ENCODE data around the gene KDM6B. TPM values are rescaled to one million over a fixed set of nuclear protein-coding genes. Genes with fewer than 3 reads are reported as not detected.

The KDM6B gene
- total RNA-seq, 1 donor from 2014 or later = 96.0 TPM

- Mint-ChIP-seq H3K9me3 (no peaks in the 10 kb centered on the region), H3K36me3 (ENCODE audit: low read depth) (no peaks in the 10 kb centered on the region), H3K27ac (no peak overlapping the region), H3K27me3 (ENCODE audit: low read depth) (peaks cover 9% of the 10 kb centered on the region), H3K4me3 (ENCODE audit: low read depth) (no peak overlapping the region), H3K4me1 (ENCODE audit: low read depth) (no peaks in the 10 kb centered on the region)
- intact Hi-C loops (cut with micrococcal nuclease) = no loop called here
- no peak for DNase-seq (ENCODE audit: low spot score)
Measured at GRCh38 chr17:7811251-7811650, 22.8 kb upstream of the KDM6B start.

DNA sequence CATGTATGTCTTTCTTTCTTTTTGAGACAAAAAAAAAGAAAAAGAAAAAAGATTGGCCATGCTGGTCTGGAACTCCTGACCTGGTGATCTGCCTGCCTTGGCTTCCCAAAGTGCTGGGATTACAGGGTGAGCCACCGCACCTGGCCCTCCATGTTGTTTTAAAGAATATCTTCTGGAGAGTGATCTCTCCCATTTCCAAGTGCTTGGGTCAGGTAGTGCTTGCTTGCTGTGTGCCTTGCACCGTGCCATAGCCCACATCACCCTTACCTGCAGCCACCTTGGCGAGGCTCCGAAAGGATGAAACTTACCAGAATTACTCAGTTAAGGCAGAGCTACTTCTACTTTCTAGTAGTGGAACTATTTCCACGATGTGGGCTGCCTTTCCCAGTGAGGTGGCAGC, 19.0 kb upstream of the KDM6B start:
- no peaks in the 10 kb centered on the region for H3K36me3 Mint-ChIP-seq (ENCODE audit: low read depth)
- H3K9me3 Mint-ChIP-seq = no peaks in the 10 kb centered on the region
- H3K27ac Mint-ChIP-seq = no peak overlapping the region
- intact Hi-C loops (cut with micrococcal nuclease) = no loop called here
- DNase-seq (ENCODE audit: low spot score) = no peak
- no peak overlapping the region for H3K4me3 Mint-ChIP-seq (ENCODE audit: low read depth)
- H3K27me3 Mint-ChIP-seq (ENCODE audit: low read depth) = peaks cover 2% of the 10 kb centered on the region
- no peaks in the 10 kb centered on the region for H3K4me1 Mint-ChIP-seq (ENCODE audit: low read depth)

GRCh38 chr17:7816926-7817642, 16.9 kb upstream of the KDM6B start:
- Mint-ChIP-seq H3K4me3 (ENCODE audit: low read depth) (no peak overlapping the region), H3K36me3 (ENCODE audit: low read depth) (no peaks in the 10 kb centered on the region), H3K9me3 (no peaks in the 10 kb centered on the region), H3K27ac (no peak overlapping the region), H3K4me1 (ENCODE audit: low read depth) (no peaks in the 10 kb centered on the region), H3K27me3 (ENCODE audit: low read depth) (no peaks in the 10 kb centered on the region)
- DNase-seq (ENCODE audit: low spot score) = no peak
- intact Hi-C loops (cut with micrococcal nuclease) = no loop called here

DNA sequence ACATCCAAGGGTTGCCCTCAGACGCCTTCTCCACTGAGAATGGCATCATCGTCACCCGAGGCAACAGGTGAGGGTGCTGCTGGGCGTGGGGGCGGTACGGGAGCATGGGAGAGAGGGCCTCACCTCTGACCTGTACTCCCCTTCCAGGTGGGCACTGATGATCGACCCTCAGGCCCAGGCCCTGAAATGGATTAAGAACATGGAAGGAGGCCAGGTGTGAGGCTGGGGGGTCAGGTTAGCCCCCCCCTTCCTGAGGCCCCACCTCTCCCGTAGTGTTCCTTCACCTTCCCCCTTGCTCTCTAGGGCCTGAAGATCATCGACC, 16.4 kb upstream of the KDM6B start:
- Mint-ChIP-seq H3K27me3 (ENCODE audit: low read depth) (no peaks in the 10 kb centered on the region), H3K27ac (no peak overlapping the region), H3K4me3 (ENCODE audit: low read depth) (no peak overlapping the region), H3K4me1 (ENCODE audit: low read depth) (no peaks in the 10 kb centered on the region), H3K36me3 (ENCODE audit: low read depth) (no peaks in the 10 kb centered on the region), H3K9me3 (no peaks in the 10 kb centered on the region)
- intact Hi-C loops (cut with micrococcal nuclease) = no loop called here
- no peak for DNase-seq (ENCODE audit: low spot score)

- intact Hi-C loops (cut with micrococcal nuclease) = no loop called here
- Mint-ChIP-seq H3K36me3 (ENCODE audit: low read depth) (no peaks in the 10 kb centered on the region), H3K4me3 (ENCODE audit: low read depth) (no peak overlapping the region), H3K27me3 (ENCODE audit: low read depth) (no peaks in the 10 kb centered on the region), H3K27ac (no peak overlapping the region), H3K4me1 (ENCODE audit: low read depth) (no peaks in the 10 kb centered on the region), H3K9me3 (no peaks in the 10 kb centered on the region)
- DNase-seq (ENCODE audit: low spot score) = no peak
Measured at GRCh38 chr17:7818026-7818425, 16.0 kb upstream of the KDM6B start.

DNA sequence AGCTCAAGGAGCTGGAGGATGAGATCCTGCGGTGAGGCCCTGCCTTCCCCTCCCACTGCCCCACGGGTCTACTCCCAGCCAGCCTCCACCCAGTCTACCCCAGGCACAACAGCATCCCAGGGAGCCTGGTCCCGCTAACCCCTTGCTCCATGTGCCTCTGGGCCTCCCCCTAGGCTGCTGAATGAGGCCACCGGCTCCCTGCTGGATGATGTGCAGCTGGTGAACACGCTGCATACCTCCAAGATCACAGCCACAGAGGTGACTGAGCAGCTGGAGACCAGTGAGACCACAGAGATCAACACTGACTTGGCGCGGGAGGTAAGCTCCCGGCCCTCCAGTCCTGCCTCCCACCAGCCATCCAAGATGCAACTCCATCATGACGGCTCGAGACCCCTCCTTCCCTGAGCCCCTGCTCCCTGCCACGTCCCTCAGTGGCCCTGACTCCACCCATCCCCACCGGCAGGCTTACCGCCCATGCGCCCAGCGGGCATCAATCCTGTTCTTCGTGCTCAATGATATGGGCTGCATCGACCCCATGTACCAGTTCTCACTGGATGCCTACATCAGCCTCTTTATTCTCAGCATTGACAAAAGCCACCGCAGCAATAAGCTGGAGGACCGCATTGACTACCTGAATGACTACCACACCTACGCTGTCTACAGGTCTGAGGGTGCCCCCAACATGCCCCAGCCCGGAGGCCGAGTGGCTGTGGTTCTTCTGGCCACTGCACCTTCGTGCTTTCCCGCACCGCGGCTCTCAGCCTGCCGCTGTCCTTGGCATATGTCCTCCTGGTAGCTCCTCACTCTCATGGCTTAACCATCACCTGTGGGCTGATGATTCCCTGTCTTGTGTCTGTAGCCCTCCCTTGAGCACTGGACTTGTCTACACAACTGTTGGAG, 15.0 kb upstream of the KDM6B start:
- no peak for DNase-seq (ENCODE audit: low spot score)
- Mint-ChIP-seq H3K4me1 (ENCODE audit: low read depth) (no peaks in the 10 kb centered on the region), H3K9me3 (no peaks in the 10 kb centered on the region), H3K36me3 (ENCODE audit: low read depth) (no peaks in the 10 kb centered on the region), H3K27me3 (ENCODE audit: low read depth) (no peaks in the 10 kb centered on the region), H3K4me3 (ENCODE audit: low read depth) (no peak overlapping the region), H3K27ac (no peak overlapping the region)
- intact Hi-C loops (cut with micrococcal nuclease) = no loop called here

GRCh38 chr17:7820231-7820630, 13.8 kb upstream of the KDM6B start:
- H3K4me3 Mint-ChIP-seq (ENCODE audit: low read depth) = no peak overlapping the region
- H3K9me3 Mint-ChIP-seq = no peaks in the 10 kb centered on the region
- H3K4me1 Mint-ChIP-seq (ENCODE audit: low read depth) = peaks cover 6% of the 10 kb centered on the region
- H3K36me3 Mint-ChIP-seq (ENCODE audit: low read depth) = no peaks in the 10 kb centered on the region
- intact Hi-C loops (cut with micrococcal nuclease) = no loop called here
- DNase-seq (ENCODE audit: low spot score) = no peak
- peaks cover 3% of the 10 kb centered on the region for H3K27me3 Mint-ChIP-seq (ENCODE audit: low read depth)
- H3K27ac Mint-ChIP-seq = no peak overlapping the region

DNA sequence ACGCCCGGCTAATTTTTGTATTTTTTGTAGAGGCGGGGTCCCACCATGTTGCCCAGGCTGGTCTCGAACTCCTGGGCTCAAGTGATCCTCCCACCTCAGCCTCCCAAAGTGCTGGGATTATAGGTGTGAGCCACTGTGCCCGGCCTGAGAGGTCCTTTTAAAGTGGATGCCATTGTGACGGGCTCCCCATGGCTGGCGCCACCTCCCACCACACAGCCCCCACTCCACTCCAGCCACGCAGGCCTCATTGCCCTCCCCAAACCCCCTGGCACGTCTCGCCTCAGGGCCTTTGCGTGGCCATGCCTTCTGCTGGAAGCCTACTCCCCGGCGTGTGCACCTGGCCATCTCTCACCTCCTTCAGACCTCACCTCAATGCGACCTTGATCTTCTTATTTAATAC, 11.9 kb upstream of the KDM6B start:
- H3K9me3 Mint-ChIP-seq = no peaks in the 10 kb centered on the region
- intact Hi-C loops (cut with micrococcal nuclease) = loop anchor here (1.0 kb wide), 2 partner anchors 12 to 29 kb away; partner anchors contain the start of gene KDM6B
- H3K27ac Mint-ChIP-seq = no peak overlapping the region

GRCh38 chr17:7823581-7824001, 10.4 kb upstream of the KDM6B start:
- H3K27me3 Mint-ChIP-seq (ENCODE audit: low read depth) = peaks cover 18% of the 10 kb centered on the region
- no peaks in the 10 kb centered on the region for H3K36me3 Mint-ChIP-seq (ENCODE audit: low read depth)
- no peak overlapping the region for H3K4me3 Mint-ChIP-seq (ENCODE audit: low read depth)
- H3K9me3 Mint-ChIP-seq = no peaks in the 10 kb centered on the region
- peaks cover 8% of the 10 kb centered on the region for H3K4me1 Mint-ChIP-seq (ENCODE audit: low read depth)
- intact Hi-C loops (cut with micrococcal nuclease) = no loop called here
- no peak for DNase-seq (ENCODE audit: low spot score)
- no peak overlapping the region for H3K27ac Mint-ChIP-seq

More for the DNA sequence above, 11.9 kb upstream of the KDM6B start:
- H3K4me3 Mint-ChIP-seq (ENCODE audit: low read depth) = no peak overlapping the region
- no peaks in the 10 kb centered on the region for H3K36me3 Mint-ChIP-seq (ENCODE audit: low read depth)
- peaks cover 9% of the 10 kb centered on the region for H3K27me3 Mint-ChIP-seq (ENCODE audit: low read depth)
- DNase-seq (ENCODE audit: low spot score) = no peak
- peaks cover 8% of the 10 kb centered on the region for H3K4me1 Mint-ChIP-seq (ENCODE audit: low read depth)

DNA sequence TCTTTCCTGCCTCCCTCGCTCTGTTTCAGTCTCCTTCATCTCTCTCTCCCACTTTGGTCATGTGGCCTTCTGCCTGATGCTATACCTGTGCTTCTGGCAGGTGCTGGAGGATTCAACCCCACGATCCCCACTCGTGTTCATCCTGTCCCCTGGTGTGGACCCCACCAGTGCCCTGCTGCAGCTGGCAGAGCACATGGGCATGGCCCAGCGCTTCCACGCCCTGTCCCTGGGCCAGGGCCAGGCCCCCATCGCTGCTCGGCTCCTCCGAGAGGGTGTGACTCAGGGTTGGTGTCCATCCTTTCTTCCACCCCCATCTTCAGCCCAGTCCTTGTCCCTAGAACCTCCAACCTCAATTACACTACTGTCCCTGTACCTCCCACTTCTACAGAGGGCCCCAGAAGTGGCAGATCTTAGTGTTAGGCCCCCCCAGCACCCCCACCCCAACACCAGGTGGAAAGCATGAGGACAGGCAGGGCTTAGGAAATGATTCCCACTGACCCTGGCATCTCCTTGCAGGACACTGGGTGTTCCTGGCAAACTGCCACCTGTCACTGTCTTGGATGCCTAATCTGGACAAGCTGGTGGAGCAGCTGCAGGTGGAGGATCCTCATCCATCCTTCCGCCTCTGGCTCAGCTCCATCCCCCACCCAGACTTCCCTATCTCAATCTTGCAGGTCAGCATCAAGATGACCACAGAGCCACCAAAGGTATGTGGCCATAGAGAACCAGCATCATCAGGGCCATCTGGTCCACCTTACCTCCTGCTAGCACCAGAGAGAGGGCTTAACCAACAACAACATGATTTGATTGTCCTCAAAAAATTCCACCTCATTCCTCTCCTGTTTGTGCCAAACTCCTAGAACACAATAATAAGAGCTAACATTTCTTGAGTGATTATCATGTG, 9.7 kb upstream of the KDM6B start:
- Mint-ChIP-seq H3K27me3 (ENCODE audit: low read depth) (peaks cover 19% of the 10 kb centered on the region), H3K36me3 (ENCODE audit: low read depth) (no peaks in the 10 kb centered on the region), H3K4me1 (ENCODE audit: low read depth) (peaks cover 8% of the 10 kb centered on the region), H3K27ac (no peak overlapping the region), H3K4me3 (ENCODE audit: low read depth) (no peak overlapping the region), H3K9me3 (no peaks in the 10 kb centered on the region)
- intact Hi-C loops (cut with micrococcal nuclease) = no loop called here
- DNase-seq (ENCODE audit: low spot score) = no peak

GRCh38 chr17:7825206-7825990, 8.6 kb upstream of the KDM6B start:
- Mint-ChIP-seq H3K27ac (no peak overlapping the region), H3K27me3 (ENCODE audit: low read depth) (peaks cover 25% of the 10 kb centered on the region), H3K4me1 (ENCODE audit: low read depth) (peaks cover 8% of the 10 kb centered on the region), H3K36me3 (ENCODE audit: low read depth) (no peaks in the 10 kb centered on the region), H3K9me3 (no peaks in the 10 kb centered on the region), H3K4me3 (ENCODE audit: low read depth) (no peak overlapping the region)
- intact Hi-C loops (cut with micrococcal nuclease) = no loop called here
- DNase-seq (ENCODE audit: low spot score) = no peak

GRCh38 chr17:7830616-7831015, 3.4 kb upstream of the KDM6B start:
- no peak for DNase-seq (ENCODE audit: low spot score)
- Mint-ChIP-seq H3K36me3 (ENCODE audit: low read depth) (no peaks in the 10 kb centered on the region), H3K9me3 (no peaks in the 10 kb centered on the region), H3K4me3 (ENCODE audit: low read depth) (no peak overlapping the region), H3K4me1 (ENCODE audit: low read depth) (peaks cover 9% of the 10 kb centered on the region), H3K27me3 (ENCODE audit: low read depth) (peaks cover 29% of the 10 kb centered on the region), H3K27ac (no peak overlapping the region)
- intact Hi-C loops (cut with micrococcal nuclease) = loop anchor here (10.0 kb wide), 1 partner anchor 346 kb away; the partner anchor contains the start of genes POLR2A and SLC35G6

Measured in activated T-helper 2 cell treated with anti-CD3 and anti-CD28 coated beads, Interferon-gamma antibody, Interleukin-2, Interleukin-4, amounts not matched to agents 10 μg/mL and 5 μg/mL and 100 μg/mL, durations not matched to agents 14 hours and 24 hours and 36 hours (primary cell).